Measurements from ENCODE around the gene RIPK1.

RIPK1 gene

DNA sequence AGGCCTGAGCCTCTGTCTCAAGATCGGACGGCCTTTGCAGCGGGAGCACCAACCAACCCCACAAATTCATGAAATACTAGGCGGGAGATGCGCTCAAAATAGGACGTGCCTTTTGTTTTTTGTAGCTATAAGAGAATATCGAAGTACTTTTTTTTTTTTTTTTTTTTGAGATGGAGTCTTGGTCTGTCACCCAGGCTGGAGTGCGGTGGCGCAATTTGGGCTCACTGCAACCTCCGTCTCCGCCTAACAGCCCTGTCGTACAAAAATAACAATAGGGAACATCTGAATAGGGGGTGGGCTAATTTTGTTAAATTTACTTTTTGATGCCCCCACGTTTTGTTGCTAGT, 94.9 kb downstream of the RIPK1 start:
- no peak for DNase-seq (ENCODE audit: low read depth)

DNA sequence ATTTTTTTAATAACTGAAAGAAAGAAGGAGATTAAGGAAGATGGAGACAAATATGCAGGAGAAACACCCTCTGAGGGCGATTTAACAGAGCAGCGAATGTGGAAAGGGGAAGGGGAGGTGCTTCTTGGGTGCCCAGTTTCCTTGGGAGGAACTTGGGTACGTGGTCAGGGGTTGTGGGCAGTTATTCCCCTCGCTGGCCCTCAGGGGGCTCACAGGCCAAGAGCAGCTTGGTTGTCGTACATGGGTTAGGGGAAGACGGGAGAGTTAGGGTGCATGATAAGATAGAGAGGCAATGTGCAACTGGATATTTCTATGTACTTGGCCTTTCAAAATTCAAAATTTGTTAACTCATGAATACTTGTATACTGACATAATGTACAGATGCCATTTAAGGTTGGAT, 96.1 kb downstream of the RIPK1 start:
- no peak for DNase-seq (ENCODE audit: low read depth)
